ENCODE results near the gene TAF6.

Gene TAF6

DNA sequence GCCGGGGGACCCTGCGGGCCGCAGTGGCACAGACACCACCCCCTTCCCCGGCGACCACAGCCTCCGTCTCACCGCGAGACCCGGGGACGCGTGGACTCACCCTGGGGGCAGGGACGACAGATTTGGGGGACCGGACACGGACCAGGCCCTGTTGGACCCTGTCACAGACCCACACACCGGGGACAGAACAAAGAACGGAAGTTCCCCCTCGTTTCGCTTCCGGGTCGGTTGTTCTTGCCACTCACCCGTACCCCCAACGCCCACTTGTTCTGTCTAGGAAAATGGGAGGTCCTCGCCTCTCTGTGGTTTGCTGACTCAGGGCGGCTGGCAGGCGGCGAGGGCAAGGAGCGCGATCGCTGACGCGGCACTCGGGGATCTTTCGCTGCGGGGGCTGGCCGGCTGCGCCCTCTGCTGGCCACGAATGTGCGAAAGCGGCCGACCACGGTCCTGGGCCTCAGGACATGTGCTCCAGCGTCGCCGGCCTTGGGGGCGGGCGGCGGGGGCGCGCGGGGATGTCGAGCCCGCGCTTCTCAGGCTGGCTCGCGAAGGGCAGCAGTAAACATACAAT is 37.5 kb downstream of the TAF6 start, which contains the start of gene ZNF3:
ZNF3 (minus strand) TSS at position 189 of the 568 bp plus-strand sequence. CDS start 4,366 bp downstream, outside the sequence.
- Histone ChIP-seq H3K4me3 (ENCODE audit: low read length) (peak within 1 kb of the TSS; percentile 99), H3K4me2 (ENCODE audit: low read length) (peak within 1 kb of the TSS; percentile 97), H3K36me3 (replicated peaks; ENCODE audit: low read depth, low read length) (peaks cover 17% of the 10 kb centered on the region), H3K9me3 (ENCODE audit: insufficient read depth, low read length) (no peaks in the 10 kb centered on the region), H4K20me1 (ENCODE audit: insufficient read depth, low read length) (no peaks in the 10 kb centered on the region), H3K27ac (ENCODE audit: low read length) (peak within 1 kb of the TSS; percentile 65), H3K79me2 (ENCODE audit: low read length) (peaks cover 50% of the 10 kb centered on the region), H3K27me3 (ENCODE audit: low read depth, low read length) (peaks cover 12% of the 10 kb centered on the region; the same call in 1 of the 2 replicates), H3K9ac (ENCODE audit: low read length) (peak within 1 kb of the TSS; percentile 87), H2AFZ (ENCODE audit: low read depth, low read length) (peak within 1 kb of the TSS; percentile 27; the same call in 1 of the 2 replicates), H3K4me1 (ENCODE audit: low read length) (peaks cover 12% of the 10 kb centered on the region)
- TF ChIP-seq, protein P1, sequence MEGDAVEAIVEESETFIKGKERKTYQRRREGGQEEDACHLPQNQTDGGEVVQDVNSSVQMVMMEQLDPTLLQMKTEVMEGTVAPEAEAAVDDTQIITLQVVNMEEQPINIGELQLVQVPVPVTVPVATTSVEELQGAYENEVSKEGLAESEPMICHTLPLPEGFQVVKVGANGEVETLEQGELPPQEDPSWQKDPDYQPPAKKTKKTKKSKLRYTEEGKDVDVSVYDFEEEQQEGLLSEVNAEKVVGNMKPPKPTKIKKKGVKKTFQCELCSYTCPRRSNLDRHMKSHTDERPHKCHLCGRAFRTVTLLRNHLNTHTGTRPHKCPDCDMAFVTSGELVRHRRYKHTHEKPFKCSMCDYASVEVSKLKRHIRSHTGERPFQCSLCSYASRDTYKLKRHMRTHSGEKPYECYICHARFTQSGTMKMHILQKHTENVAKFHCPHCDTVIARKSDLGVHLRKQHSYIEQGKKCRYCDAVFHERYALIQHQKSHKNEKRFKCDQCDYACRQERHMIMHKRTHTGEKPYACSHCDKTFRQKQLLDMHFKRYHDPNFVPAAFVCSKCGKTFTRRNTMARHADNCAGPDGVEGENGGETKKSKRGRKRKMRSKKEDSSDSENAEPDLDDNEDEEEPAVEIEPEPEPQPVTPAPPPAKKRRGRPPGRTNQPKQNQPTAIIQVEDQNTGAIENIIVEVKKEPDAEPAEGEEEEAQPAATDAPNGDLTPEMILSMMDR (IDR thresholded peaks at IDR 0.05; ENCODE audit: low read depth, low read length): peak; percentile 93
- no peak for TF ChIP-seq EZH2phosphoT487 (IDR thresholded peaks at IDR 0.05; ENCODE audit: low read depth)

- Histone ChIP-seq H3K4me3 (ENCODE audit: low read length) (peak overlapping the region; percentile 99), H2AFZ (ENCODE audit: low read depth, low read length) (no peak overlapping the region), H3K9ac (ENCODE audit: low read length) (peak overlapping the region; percentile 87), H3K9me3 (ENCODE audit: insufficient read depth, low read length) (no peaks in the 10 kb centered on the region), H3K27ac (ENCODE audit: low read length) (peak overlapping the region; percentile 30), H4K20me1 (ENCODE audit: insufficient read depth, low read length) (no peaks in the 10 kb centered on the region), H3K27me3 (ENCODE audit: low read depth, low read length) (peaks cover 12% of the 10 kb centered on the region; the same call in 1 of the 2 replicates), H3K36me3 (replicated peaks; ENCODE audit: low read depth, low read length) (peaks cover 20% of the 10 kb centered on the region), H3K4me1 (ENCODE audit: low read length) (peaks cover 12% of the 10 kb centered on the region), H3K4me2 (ENCODE audit: low read length) (peak overlapping the region; percentile 97), H3K79me2 (ENCODE audit: low read length) (peaks cover 53% of the 10 kb centered on the region)
- TF ChIP-seq, protein P1 (IDR thresholded peaks at IDR 0.05; ENCODE audit: low read depth, low read length): no peak
- TF ChIP-seq EZH2phosphoT487 (IDR thresholded peaks at IDR 0.05; ENCODE audit: low read depth): no peak
Measured at GRCh38 chr7:100080907-100081534, 38.1 kb downstream of the TAF6 start.

GRCh38 chr7:100079024-100079560 is 40.1 kb downstream of the TAF6 start:
- no peak overlapping the region for H3K4me3 ChIP-seq (ENCODE audit: low read length)
- H3K27me3 ChIP-seq (ENCODE audit: low read depth, low read length): no peaks in the 10 kb centered on the region
- H3K27ac ChIP-seq (ENCODE audit: low read length): no peak overlapping the region
- H3K9me3 ChIP-seq (ENCODE audit: insufficient read depth, low read length): no peaks in the 10 kb centered on the region
- H3K36me3 ChIP-seq (replicated peaks; ENCODE audit: low read depth, low read length): peaks cover 38% of the 10 kb centered on the region
- H3K4me1 ChIP-seq (ENCODE audit: low read length): peaks cover 12% of the 10 kb centered on the region
- no peak overlapping the region for H2AFZ ChIP-seq (ENCODE audit: low read depth, low read length)
- H3K79me2 ChIP-seq (ENCODE audit: low read length): peaks cover 53% of the 10 kb centered on the region
- H3K9ac ChIP-seq (ENCODE audit: low read length): no peak overlapping the region
- H3K4me2 ChIP-seq (ENCODE audit: low read length): no peak overlapping the region
- H4K20me1 ChIP-seq (ENCODE audit: insufficient read depth, low read length): no peaks in the 10 kb centered on the region
- TF ChIP-seq, protein P1 (IDR thresholded peaks at IDR 0.05; ENCODE audit: low read depth, low read length): no peak
- TF ChIP-seq EZH2phosphoT487 (IDR thresholded peaks at IDR 0.05; ENCODE audit: low read depth): no peak

- no peaks in the 10 kb centered on the region for H3K9me3 ChIP-seq (ENCODE audit: insufficient read depth, low read length)
- no peak overlapping the region for H3K4me2 ChIP-seq (ENCODE audit: low read length)
- TF ChIP-seq, protein P1 (IDR thresholded peaks at IDR 0.05; ENCODE audit: low read depth, low read length): no peak
- no peak overlapping the region for H3K4me3 ChIP-seq (ENCODE audit: low read length)
- no peak overlapping the region for H3K9ac ChIP-seq (ENCODE audit: low read length)
- H3K4me1 ChIP-seq (ENCODE audit: low read length): peaks cover 7% of the 10 kb centered on the region; the same call in 1 of the 2 replicates
- H3K36me3 ChIP-seq (replicated peaks; ENCODE audit: low read depth, low read length): peaks cover 55% of the 10 kb centered on the region
- H4K20me1 ChIP-seq (ENCODE audit: insufficient read depth, low read length): no peaks in the 10 kb centered on the region
- H3K27me3 ChIP-seq (ENCODE audit: low read depth, low read length): no peaks in the 10 kb centered on the region
- H2AFZ ChIP-seq (ENCODE audit: low read depth, low read length): no peak overlapping the region
- H3K79me2 ChIP-seq (ENCODE audit: low read length): peaks cover 53% of the 10 kb centered on the region
- no peak overlapping the region for H3K27ac ChIP-seq (ENCODE audit: low read length)
Measured at GRCh38 chr7:100077205-100077604, 42.0 kb downstream of the TAF6 start.

All from OCI-LY3 (cell line).